Stimulated activated CD8-positive, alpha-beta memory T cell treated with anti-CD3 and anti-CD28 coated beads, Interleukin-4, amount 100 ng/mL, for 48 hours (primary cell): Measurements from ENCODE around the gene COL4A1.

Experiments
- DNase-seq: peaks from one replicate; pipeline ENCODE4 v3.0.0-alpha.2; 2020

The COL4A1 gene

DNA sequence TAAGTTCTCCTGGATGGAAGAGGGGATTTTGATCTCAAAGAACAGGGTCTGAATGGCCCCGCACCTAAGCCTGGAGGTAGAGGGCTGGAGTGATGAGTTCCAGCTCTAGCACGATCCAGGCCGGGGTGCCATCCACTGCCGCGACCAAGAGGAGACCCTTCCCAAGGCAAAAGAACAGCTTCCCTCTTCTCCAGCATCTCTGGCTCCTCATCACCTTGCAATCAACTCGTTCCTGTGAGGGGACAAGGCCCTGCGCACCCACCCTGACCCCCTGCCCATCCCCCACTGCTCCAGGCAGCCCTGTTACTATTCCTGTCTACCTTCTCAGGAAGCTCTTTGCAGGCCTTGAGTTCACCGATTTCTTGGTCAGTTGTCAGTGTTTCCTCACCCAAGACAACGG is 17.8 kb downstream of the COL4A1 start:
- DNase-seq = no peak

DNA sequence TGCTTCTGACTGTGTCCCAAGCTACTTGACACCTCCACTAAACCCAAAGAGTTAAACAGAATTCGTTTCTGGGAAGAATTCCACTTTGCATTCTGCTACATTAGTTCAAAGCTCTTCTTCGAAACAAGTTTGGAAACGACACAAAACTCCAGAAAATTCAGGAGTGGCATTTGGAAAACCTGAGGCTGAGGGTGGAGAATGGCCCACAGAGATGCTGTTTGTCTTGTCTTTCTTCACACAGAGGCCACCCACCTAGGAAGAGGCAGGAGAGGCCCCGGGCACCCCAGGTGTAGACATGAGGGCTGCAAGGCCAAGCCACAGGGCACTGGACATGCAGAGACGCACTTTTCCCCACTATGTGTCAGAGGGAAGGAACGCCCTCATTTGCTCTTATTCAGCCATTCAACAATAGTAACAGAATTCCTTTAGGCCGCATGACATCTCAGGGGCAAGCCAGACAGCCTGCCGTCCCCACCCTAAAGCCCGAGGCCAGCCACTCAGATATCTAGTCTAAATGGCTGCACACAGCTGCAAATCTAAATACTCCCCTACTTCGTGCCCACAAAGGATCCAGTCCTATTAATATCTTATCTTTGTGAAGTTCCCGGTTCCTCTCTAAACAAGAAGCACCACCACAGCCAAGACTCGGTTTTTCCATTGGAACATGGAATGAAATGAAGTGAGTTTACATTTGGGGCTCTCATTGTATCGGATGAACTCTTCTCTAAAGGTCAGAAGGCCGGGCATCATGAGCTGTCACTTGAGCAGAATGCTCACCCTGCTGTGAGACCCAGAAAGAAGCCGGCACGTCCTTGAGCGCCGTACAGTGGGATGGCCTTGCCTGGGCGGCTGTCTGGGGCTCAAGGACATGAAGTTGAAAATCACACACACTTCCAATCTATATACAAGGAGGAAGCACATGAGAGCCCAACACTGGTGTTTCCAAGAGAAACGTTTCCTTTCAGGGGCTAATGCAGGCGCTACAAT is 19.8 kb downstream of the COL4A1 start:
- DNase-seq = no peak

DNA sequence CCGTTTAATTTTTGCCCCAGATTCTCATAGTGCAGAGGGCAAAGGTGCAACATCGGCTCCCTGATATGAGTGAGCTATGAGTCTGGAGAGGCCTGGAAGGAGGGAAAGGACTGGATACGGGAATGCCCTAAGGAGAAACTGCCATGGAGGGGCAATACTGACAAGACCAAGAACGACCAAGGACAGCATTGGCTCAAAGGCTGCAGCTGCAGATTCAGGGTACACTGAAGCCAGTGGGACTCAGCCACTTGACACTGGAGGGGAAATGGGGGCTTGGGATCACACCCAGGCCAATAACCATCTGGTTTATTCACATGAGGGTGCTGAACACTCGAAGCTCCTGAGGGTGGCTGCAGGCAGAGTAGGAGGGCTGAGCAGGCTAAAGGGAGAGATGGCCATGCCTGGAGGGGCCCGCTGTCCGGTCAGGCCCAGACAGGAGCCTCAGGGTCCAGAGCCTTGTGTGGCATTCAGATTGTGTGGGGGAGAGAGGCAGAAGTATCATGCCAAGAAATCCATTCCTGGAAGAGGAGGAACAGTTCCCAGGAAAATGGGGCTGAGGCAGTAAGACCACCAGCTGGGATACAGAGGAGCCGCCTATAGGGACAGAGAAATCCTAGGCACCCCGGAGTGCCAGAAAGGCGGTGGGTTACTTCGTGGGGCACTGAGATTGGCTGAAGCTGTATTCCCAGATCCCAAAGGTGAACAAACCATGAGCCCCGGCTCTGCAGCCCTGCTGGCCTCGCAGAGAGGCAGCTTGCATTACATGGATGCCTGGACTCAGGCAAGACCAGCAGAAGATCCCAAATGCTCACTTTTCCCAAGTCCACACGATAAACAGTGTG is 20.7 kb downstream of the COL4A1 start:
- no peak for DNase-seq

DNA sequence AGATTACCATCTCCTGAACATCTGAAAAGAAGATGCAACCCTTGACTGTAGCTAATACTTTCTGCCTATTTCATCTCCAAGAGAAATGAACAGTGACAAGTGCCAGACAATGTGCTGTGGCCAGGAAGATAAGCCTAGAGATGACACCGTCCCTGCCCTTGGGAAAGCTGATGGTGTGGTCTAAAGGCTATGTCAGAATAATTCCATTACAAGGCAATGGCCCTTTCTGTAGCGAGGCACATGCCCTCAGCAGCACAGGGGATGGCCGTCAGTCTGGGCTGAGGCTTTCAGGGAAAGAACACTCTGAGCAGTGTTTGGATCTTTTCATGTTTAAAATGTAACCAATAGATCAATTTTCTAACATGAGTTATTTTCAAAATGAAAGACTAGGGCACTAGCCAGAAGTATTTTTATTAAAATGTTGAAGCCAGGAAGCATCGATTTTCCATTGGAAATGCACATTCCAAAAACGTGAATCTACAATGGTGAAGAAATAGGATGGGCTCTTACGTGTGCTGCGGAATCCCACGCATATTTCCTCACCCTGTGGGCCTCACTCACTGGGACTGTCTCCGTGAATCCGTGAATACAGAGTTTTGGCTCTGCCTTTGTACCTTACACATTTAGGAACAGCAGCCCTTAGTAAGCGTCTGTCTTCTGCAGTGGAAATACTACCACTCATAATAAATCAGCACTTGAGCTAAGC is 22.0 kb downstream of the COL4A1 start:
- no peak for DNase-seq

DNA sequence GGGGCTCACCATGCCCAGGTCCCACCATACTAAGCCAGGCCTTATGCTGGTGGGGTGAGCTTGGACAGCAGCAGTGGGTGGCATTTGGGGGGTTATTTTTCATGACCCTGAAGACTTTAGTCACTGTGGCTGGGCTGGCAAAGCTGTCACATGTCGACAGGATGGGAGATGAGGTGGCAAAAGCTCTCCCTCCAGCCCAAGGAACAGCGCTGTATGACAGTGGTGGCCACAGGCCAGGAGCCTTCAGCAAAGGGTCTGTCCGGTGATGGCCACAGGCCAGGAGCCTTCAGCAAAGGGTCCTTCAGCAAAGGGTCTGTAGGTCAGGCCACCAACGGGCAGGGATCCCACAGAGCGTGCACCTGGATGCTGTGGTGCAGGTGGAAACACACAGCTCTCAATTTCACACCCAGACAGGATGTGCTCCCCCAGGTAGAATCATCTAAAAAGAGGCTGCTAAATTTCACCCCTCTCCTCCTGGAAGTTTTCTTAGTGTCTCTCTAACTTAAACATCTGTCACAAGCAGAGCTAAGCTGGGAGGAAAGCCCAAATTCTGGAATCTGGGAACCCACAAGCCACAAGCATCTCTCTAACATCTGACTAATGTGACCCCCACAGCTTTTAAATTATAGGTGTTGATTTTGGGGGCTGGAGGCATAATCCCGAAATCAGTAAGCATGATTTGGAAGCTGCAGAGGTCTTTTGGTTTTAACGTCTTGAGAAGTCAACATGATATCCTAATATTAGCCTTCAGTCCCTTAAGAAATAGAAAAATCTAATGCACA is 23.0 kb downstream of the COL4A1 start:
- DNase-seq = no peak

DNA sequence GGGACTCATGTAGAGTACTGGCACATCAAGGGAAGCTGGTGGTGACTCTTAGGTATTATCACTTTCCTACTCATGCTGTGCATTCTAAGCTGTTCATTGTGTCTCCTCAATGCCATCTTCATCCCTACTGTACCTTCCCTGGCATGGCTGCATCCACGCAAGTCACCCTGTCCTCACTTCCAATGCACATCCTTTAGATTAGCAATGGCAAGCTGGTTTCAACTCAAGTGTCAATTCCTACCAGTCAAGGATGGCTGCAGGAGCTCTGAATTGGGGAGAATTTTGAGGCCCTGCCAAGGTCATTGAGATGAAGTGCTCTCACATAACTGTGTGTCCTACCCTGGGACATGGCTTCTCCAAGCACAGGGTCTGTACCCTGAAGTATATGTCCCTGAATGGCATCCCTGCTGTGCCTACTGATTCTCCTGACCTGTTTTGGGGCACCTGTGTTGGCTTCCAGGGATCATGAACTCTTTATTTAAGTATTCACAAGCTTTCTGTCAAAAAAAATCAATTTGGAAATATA is 24.6 kb downstream of the COL4A1 start:
- no peak for DNase-seq

DNA sequence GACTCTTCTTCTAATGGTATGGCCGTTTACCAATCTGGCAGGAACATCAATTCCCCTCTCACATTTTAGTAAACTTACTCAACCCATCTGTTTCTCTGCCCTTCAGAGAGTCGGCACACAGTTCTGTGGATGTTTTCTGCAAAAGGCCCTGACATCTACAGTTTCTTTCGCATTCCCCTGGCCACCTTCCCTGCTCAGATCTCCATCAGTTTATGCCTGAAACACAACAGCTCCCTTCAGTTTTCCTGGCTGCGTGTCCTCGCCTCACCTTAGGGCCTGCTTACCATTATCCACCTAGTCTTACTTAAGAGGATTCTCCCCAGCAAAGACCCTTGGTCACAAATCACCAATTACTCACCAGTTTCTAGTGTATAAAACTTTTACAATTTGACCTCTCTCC is 25.2 kb downstream of the COL4A1 start:
- DNase-seq = no peak

DNA sequence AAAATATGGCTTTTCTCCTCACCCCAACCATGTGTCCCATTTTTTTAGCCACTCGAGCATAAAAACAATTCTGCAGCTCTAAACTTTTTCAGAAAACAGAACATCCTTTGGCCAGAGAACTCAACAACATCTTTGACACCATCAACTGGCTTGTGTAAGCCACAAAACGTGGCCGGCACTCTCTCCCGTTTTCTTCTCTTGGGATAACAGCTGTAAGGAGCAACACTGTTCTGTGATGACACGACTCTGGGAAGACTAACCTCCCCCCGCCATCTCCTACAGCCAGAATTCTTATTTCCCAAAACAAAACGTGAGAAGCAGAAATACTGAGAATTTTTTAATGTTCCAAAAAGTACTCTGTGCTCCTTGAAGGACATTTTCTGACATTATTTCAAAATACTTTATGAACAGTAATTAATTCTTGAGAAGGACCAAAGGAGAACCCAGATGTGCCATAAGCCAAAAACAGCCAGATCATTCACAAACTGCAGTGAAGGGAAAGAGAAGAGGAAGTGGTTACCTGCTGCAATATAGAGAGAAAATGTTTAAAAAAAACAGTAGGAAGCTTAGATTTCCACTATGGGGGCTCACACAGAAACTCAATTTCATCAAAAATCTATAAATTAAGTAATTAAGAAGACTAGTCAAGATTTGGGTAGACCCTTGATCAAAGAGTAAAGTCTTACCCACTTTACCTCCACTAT is 25.8 kb downstream of the COL4A1 start:
- DNase-seq = no peak

DNA sequence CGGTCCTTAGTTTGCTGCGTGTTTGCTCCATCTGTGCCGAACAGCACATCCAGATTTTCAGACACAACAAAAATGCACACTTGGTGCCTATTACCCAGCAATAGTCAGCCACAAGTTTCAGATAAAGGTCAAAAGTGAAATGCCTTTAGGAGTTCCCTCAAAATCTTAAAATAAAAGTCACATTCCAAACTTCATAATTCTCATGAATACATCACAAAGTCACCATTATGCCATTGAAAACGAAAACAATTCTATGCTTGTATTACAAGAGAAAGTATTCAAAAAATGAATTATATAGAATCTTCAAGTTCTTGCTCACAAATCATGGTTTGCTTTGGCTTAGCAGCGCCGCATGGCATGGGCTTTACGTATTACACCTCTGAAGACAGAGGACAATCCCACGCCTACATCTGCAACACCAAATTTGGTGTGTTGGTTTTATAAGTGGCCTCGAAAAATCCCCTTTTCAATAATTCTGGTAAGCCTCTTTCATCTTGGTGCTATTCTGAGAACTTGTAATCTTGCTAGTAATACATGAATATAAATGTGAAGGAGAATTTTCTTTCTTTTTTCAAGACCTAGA is 26.6 kb downstream of the COL4A1 start:
- DNase-seq = no peak

DNA sequence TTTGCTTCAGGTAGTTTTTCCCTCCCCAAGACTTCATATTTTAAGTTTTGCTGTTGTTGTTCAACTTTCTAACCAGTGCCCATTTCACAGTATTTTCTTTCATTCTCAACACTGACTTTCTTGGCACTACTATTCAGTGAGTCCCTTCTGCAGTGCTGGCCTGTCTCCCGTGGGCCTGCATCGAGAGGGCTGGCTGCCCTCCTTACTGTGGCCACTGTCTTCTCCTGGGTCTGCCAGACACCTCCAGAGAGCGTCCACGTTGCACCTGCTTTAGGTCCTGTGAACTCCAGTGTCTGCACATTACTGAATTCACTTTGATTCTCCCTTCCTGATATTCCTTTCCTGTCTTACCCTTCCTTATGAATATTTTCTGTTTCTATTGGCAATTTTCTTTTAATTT is 27.3 kb downstream of the COL4A1 start:
- DNase-seq = no peak

DNA sequence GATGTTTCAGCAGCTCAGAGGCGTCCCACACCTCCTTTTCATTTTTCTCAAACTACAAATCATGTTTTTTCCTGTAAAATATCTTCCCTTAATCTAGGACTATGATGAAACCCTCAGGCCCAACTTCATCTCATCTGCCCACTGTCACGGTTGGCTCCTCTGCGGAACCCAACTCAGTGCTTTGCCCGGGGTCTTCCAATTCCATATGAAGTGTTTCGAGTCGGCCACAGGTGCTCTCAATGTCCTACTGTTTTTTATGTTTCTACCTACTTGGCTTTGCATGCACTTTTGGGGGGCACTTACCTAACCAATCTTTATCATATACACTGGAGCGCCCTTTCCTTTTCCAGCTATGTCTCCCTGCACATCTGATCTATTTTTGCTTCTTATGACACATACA is 28.1 kb downstream of the COL4A1 start:
- no peak for DNase-seq

DNA sequence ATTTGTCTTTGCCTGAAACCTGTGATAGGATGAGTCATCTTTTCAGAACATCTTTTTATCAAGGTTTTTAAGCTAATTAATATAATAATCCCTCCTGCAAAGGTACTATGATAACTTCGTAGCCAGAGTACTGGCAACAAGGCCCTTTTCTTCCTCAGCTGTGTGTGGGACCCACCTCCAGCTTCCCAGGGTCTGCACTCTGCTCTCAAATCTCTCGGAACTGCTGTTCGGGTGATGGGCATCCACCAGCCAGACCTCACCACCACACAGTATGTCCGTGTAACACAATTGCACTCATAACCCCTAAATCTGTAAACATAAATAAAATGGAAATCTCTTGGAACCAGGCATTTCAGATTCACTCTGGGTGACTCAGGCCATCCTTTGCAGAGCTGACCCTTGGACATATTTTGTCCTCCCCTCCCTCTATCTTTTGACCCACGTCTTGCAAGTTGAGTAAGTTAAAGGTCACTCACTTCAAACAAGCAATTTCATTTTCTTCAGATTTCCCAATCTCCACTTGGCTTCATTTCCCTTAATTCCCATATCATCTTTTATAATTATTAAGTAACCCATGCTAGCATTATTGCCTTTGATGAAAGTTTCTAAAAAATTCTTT is 29.5 kb downstream of the COL4A1 start:
- DNase-seq = no peak

DNA sequence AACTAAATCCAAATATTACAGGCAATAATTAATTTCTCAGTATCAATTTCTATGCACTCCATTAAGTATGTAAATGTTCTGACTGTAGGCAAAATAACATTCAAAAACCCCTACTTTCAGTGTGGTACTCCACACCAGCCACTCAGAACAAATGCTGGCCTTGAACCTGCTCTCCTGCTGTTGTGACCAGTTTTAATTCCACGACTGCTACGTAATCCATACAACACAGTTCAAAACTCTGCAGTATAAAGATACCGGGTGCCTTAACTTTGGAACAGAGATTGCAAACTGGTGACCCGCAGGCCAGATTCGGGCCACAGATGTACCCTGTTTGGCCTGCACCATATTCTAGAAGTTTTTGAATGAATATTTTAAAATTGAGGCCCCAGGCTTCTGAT is 30.4 kb downstream of the COL4A1 start:
- no peak for DNase-seq

DNA sequence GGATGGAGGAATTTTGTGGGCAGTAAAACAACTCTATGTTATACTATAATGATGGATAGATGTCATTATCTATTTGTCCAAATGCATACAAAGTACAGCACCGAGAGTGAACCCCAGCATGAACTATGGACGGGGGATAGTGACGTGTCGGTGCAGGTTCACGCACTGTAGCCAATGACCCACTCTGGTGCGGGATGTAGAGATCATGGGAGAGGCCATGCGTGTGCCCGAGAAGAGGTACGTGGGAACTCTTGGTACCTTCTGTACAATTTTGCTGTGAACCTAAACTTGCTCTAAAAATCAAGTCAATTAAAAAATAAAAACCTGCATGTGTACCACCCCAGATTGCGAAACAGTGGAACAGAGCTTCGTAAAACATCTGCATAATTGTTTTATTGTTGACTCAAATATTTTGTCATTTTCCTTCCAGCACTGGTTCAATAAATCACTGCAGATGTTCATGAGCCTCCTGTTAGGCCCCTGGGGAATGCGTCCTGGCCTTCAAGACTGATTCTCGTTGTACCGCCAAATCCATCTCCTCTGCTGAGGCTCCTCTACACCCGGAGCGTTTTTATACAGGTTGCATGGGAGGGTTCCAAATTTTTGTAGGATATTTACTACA is 30.9 kb downstream of the COL4A1 start:
- DNase-seq = no peak

DNA sequence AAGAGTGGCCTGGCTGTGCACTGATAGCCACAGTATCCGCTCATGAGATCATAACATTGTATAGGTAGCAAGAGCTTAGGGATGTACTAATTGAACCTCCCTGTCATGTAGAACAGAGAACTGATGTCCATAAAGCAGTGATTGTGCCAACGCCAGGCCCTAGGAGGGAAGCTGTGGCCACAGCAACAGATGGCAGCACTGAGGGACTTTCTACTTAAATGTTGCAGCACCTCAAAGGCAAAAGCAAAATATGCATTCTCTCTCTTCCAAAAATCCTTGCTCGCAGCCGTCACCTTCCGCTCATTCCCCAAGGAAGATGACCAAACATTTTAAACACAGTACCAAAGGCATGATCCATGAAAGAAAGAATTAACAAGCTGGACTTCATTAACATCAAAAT is 32.3 kb downstream of the COL4A1 start:
- no peak for DNase-seq

DNA sequence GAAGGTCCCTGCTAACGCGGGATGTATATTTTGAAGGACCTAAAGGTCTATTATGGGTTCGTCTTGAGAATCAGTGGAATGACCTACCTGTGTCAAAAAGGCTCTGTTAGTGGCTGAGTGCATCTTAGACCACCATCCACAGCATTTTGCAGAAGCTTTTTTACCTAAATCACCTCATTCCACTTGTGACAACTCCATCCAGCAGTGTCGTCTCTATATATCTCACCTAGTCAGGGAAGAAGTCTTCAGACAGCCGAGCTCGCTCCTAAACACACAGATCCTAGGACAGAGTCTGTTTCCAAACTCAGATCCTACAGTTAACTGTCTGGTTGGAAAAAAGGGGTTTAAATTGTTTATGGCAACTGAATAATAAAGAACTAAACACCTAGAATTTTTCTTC is 33.7 kb downstream of the COL4A1 start:
- DNase-seq = no peak

DNA sequence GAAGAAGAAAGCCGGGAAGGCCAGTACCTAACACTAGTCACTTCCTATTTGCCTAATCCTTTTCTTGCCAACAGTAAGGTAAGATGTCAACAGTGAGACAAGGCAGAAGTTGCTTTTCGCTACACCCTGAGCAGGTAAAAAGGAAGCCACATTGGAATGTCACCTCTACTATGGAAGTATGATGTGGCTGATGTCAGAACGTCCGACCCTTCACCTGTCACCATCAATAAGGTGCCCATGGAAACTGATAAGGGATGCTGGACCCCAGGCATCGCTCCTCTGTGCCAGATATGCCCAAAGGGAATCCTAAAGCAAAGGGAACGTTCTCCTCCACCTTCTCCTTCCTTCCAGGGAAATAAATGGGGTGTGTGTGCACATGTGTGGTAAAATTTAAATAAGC is 34.3 kb downstream of the COL4A1 start:
- no peak for DNase-seq

DNA sequence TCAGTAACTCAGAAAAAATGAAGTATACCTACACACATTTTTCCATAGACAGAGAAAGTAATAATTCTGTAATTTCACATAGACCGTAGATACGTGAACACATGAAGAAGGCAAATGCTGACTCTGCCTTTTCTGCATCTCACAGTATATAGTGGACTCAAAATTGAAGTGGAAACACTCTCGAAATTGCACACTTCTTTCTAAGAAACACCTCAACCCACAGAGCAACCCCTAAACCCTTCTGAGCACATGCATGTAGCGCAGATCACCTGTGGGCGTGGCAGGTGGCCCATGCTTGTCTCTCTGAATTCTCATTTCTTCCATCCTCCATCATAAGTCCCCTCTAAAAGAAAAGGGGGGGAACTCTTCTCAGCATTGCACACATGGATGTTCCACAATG is 34.7 kb downstream of the COL4A1 start:
- no peak for DNase-seq

DNA sequence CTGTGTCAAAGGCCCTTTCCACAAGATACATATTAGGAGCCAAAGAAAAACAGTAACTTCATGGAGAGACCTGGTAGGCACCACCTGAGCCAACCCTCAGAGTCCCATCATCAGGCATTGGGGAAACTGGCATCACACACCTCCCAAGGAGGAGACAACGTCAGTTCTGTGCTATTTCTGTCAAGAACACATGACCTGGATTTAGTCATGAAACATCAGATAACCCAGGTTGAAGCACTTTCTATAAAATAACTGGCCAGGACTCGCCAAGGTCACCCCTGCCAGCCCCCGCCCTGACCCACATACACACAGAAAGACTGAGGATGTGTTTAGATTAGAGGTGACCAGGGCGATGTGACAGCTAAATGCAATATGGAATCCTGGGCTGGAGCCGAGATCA is 35.6 kb downstream of the COL4A1 start:
- no peak for DNase-seq

DNA sequence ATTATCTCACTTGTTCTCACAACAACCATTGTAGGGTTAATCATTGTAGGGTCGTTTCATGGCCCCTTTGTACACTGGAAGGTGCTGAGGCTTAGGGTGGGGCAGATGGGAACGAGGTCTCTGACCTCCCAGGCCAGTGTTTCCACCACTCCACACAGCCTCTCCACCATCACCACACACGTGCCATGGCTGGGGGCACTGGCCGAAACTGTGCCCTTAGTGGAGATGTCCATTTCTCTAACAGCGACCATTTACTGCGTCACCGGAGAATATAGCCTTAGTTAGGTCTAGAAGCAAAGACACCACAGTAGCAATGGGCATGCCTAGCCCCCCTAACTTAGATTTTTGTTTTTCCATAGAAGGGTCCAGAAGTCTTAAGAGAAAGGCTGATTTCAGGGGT is 36.5 kb downstream of the COL4A1 start:
- DNase-seq = no peak
